ENCODE data around the gene NBEAL1.
"Not testable (repeated sequence)": the region's sequence is repeated elsewhere in the genome, so short reads cannot be mapped to it uniquely, and the experiment has no call there.

GRCh38 chr2:203110496-203110895 is 95.8 kb downstream of the NBEAL1 start:
- TF ChIP-seq CTCF (IDR thresholded peaks at IDR 0.05; ENCODE audit: borderline replicate concordance, extremely low read depth, low read length, poor library complexity, severe bottlenecking); EZH2 (IDR thresholded peaks at IDR 0.05; ENCODE audit: borderline replicate concordance, low read depth, low read length, severe bottlenecking): not testable (repeated sequence)
